ENCODE results near the gene GSTA1.
"Not testable (repeated sequence)": the region's sequence is repeated elsewhere in the genome, so short reads cannot be mapped to it uniquely, and the experiment has no call there.

The GSTA1 gene

DNA sequence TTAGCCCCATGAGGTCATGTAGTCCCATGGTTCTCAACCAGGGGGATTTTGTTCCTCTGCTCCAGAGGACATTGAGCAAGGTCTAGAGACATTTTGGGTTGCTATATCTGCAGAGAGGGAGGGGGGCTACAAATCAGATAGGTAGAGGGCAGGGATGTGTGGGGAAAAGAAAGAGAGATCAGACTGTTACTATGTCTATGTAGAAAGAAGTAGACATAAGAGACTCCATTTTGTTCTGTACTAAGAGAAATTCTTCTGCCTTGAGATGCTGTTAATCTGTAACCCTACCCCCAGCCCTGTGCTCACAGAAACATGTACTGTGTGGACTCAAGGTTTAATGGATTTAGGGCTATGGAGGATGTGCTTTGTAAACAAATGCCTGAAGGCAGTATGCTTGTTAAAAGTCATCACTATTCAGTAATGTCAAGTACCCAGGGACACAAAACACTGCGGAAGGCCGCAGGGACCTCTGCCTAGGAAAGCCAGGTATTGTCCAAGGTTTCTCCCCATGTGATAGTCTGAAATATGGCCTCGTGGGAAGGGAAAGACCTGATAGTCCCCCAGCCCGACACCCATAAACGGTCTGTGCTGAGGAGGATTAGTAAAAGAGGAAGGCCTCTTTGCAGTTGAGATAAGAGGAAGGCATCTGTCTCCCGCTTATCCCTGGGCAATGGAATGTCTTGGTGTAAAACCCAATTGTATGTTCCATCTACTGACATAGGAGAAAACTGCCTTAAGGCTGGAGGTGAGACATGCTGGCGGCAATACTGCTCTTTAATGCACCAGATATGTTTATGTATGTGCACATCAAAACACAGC lies 41.7 kb downstream of the GSTA1 start:
- DNase-seq (ENCODE audit: extremely low spot score); POLR2A ChIA-PET; CTCF ChIA-PET: not testable (repeated sequence)

GRCh38 chr6:52760105-52760765 lies 43.4 kb downstream of the GSTA1 start:
- POLR2A ChIA-PET: no interaction called here
- TF ChIP-seq, protein P1, sequence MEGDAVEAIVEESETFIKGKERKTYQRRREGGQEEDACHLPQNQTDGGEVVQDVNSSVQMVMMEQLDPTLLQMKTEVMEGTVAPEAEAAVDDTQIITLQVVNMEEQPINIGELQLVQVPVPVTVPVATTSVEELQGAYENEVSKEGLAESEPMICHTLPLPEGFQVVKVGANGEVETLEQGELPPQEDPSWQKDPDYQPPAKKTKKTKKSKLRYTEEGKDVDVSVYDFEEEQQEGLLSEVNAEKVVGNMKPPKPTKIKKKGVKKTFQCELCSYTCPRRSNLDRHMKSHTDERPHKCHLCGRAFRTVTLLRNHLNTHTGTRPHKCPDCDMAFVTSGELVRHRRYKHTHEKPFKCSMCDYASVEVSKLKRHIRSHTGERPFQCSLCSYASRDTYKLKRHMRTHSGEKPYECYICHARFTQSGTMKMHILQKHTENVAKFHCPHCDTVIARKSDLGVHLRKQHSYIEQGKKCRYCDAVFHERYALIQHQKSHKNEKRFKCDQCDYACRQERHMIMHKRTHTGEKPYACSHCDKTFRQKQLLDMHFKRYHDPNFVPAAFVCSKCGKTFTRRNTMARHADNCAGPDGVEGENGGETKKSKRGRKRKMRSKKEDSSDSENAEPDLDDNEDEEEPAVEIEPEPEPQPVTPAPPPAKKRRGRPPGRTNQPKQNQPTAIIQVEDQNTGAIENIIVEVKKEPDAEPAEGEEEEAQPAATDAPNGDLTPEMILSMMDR (IDR thresholded peaks at IDR 0.05; ENCODE audit: control extremely low read depth, extremely low read depth, low read depth, missing control alignments): no peak
- CTCF ChIA-PET: interaction anchor here (1.4 kb wide), 1 partner anchor 26 kb away, joined by 3 read pairs; no protein-coding TSS in a partner anchor
- DNase-seq (ENCODE audit: extremely low spot score): no peak

GRCh38 chr6:52759085-52759484 lies 44.5 kb downstream of the GSTA1 start:
- CTCF ChIA-PET: no interaction called here
- DNase-seq (ENCODE audit: extremely low spot score): no peak
- TF ChIP-seq, protein P1 (IDR thresholded peaks at IDR 0.05; ENCODE audit: control extremely low read depth, extremely low read depth, low read depth, missing control alignments): no peak
- POLR2A ChIA-PET: no interaction called here

DNA sequence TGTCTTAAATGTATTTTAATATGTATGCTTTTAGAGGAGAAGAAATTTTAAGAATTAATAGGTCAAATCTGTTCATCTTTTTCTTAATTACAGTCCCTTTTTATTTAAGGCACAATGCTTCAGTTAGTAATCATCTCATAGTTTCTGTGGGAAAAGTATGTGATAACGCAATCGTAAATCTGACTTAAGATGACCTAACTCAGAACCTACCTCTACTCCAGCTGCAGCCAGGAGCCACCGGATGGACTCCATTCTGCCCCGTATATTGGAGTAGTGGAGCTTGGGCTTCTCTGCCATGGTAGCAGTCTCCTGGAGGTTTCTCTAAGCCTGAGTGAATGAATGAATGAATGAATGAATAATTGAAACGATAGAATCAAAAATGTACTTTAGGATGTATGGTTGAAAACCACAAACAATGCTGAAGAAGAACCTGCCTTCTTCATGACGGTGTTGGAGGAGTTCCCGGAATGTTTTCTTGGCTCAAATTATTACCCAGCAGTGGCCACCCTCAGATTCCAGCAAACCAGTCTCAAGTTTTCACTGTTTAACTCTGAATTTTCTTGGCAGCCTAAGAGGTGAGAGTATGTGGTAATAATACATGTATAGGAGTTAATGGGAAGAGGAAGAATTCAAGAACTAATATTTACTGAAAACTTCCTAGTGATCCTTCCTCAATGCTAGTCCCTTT lies 45.8 kb downstream of the GSTA1 start:
- CTCF ChIA-PET; POLR2A ChIA-PET; DNase-seq (ENCODE audit: extremely low spot score): not testable (repeated sequence)

GRCh38 chr6:52754443-52754842 lies 49.2 kb downstream of the GSTA1 start:
- ChIA-PET CTCF (no interaction called here), POLR2A (no interaction called here)
- TF ChIP-seq, protein P1 (IDR thresholded peaks at IDR 0.05; ENCODE audit: control extremely low read depth, extremely low read depth, low read depth, missing control alignments): no peak
- no peak for DNase-seq (ENCODE audit: extremely low spot score)

DNA sequence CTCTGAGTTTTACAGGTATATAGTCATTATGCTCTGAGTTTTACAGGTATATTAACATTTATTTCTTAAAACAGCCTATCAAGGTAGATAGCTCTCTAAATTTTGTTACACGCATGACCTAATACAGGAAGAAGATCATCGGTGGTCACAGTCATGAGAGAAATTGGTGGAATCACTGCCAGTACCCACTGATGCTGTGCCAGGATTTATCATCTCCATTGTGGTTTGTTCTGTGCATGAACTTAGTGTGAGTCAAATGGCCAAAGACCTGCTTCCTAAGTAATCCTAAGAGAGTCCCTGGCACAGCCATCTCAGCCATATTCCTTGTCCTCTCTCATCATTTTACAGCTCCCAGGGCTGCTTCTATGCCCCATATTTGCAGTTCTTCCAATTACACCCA lies 50.5 kb downstream of the GSTA1 start:
- CTCF ChIA-PET; POLR2A ChIA-PET; DNase-seq (ENCODE audit: extremely low spot score): not testable (repeated sequence)

- ChIA-PET CTCF (no interaction called here), POLR2A (no interaction called here)
- DNase-seq (ENCODE audit: extremely low spot score): no peak
- TF ChIP-seq, protein P1 (IDR thresholded peaks at IDR 0.05; ENCODE audit: control extremely low read depth, extremely low read depth, low read depth, missing control alignments): no peak
These were observed 51.3 kb downstream of the GSTA1 start for GRCh38 chr6:52752310-52752709.

GRCh38 chr6:52749556-52750152 lies 54.0 kb downstream of the GSTA1 start:
- CTCF ChIA-PET: no interaction called here
- TF ChIP-seq, protein P1 (IDR thresholded peaks at IDR 0.05; ENCODE audit: control extremely low read depth, extremely low read depth, low read depth, missing control alignments): no peak
- no peak for DNase-seq (ENCODE audit: extremely low spot score)
- POLR2A ChIA-PET: no interaction called here

- DNase-seq (ENCODE audit: extremely low spot score); POLR2A ChIA-PET; CTCF ChIA-PET: not testable (repeated sequence)
These were observed 56.3 kb downstream of the GSTA1 start for GRCh38 chr6:52747301-52747700.

All from GM10248 (cell line).